Measurements from ENCODE around the gene CD47. TPM values are rescaled to one million over a fixed set of nuclear protein-coding genes. Genes with fewer than 3 reads are reported as not detected.

CD47 gene
- total and polyA plus RNA-seq, 2 donors (not counting 1 experiment from before 2014, with no cell fraction given) = 86.4 to 259 TPM

- no peaks in the 10 kb centered on the region for H3K79me2 ChIP-seq (ENCODE audit: control insufficient read depth, insufficient read depth, low read length)
- Mint-ChIP-seq H3K27me3 (peaks cover 4% of the 10 kb centered on the region), H3K4me1 (peaks cover 9% of the 10 kb centered on the region), H3K9me3 (ENCODE audit: insufficient read depth) (no peaks in the 10 kb centered on the region), H3K27ac (no peak overlapping the region), H3K4me3 (no peak overlapping the region)
- H2AFZ ChIP-seq (ENCODE audit: insufficient read depth, low read depth, low read length, poor library complexity, severe bottlenecking) = no peak overlapping the region
- no peak for DNase-seq
- 89% methylated on average over 1 of the region's 2 CpGs for WGBS (ENCODE audit: insufficient coverage)
- H3K9me3 ChIP-seq (ENCODE audit: control extremely low read depth in 1 of 3, control insufficient read depth in 2 of 3, insufficient read depth in 1 of 3, low read length in 2 of 3) = no peaks in the 10 kb centered on the region
- H3K27ac ChIP-seq (ENCODE audit: low read length in 2 of 2) = no peak overlapping the region
- ChIA-PET CTCF (no interaction called here), POLR2A (no interaction called here)
- no peaks in the 10 kb centered on the region for H3K27me3 ChIP-seq (replicated peaks in 1 of 4; ENCODE audit: control extremely low read depth in 1 of 4, control insufficient read depth in 3 of 4, insufficient read depth in 4 of 4, low read length in 3 of 4)
- no peak overlapping the region for H3K4me2 ChIP-seq (replicated peaks; ENCODE audit: low read depth, low read length, poor library complexity, severe bottlenecking)
- H3K4me3 ChIP-seq (ENCODE audit: control extremely low read depth in 1 of 5, extremely low read depth in 1 of 5, insufficient read depth in 1 of 5, low read depth in 2 of 5, low read length in 4 of 5) = no peak overlapping the region
- TF ChIP-seq, protein P1, sequence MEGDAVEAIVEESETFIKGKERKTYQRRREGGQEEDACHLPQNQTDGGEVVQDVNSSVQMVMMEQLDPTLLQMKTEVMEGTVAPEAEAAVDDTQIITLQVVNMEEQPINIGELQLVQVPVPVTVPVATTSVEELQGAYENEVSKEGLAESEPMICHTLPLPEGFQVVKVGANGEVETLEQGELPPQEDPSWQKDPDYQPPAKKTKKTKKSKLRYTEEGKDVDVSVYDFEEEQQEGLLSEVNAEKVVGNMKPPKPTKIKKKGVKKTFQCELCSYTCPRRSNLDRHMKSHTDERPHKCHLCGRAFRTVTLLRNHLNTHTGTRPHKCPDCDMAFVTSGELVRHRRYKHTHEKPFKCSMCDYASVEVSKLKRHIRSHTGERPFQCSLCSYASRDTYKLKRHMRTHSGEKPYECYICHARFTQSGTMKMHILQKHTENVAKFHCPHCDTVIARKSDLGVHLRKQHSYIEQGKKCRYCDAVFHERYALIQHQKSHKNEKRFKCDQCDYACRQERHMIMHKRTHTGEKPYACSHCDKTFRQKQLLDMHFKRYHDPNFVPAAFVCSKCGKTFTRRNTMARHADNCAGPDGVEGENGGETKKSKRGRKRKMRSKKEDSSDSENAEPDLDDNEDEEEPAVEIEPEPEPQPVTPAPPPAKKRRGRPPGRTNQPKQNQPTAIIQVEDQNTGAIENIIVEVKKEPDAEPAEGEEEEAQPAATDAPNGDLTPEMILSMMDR (IDR thresholded peaks at IDR 0.05) = no peak
- TF ChIP-seq EZH2 (IDR thresholded peaks at IDR 0.05; ENCODE audit: borderline replicate concordance, insufficient read depth, low read depth, low read length, poor library complexity, severe bottlenecking) = no peak
- no peaks in the 10 kb centered on the region for H4K20me1 ChIP-seq (ENCODE audit: control insufficient read depth, insufficient read depth, low read length, poor library complexity, severe bottlenecking)
- no peak for ATAC-seq (ENCODE audit: low read depth)
- H3K4me1 ChIP-seq (ENCODE audit: control insufficient read depth in 2 of 2, insufficient read depth in 2 of 2, low read length in 2 of 2) = peaks cover 0 to under 1% of the 10 kb centered on the region in 2 donors
- H3K36me3 ChIP-seq (replicated peaks in 1 of 2; ENCODE audit: control extremely low read depth in 1 of 2, control insufficient read depth in 1 of 2, extremely low read depth in 1 of 2, insufficient read depth in 2 of 2, low read length in 1 of 2) = no peaks in the 10 kb centered on the region
- intact Hi-C loops (cut with micrococcal nuclease) = no loop called here
- H3K9ac ChIP-seq (ENCODE audit: low read length) = no peak overlapping the region
Observed at GRCh38 chr3:107994181-107994580, 96.7 kb downstream of the CD47 start.

DNA sequence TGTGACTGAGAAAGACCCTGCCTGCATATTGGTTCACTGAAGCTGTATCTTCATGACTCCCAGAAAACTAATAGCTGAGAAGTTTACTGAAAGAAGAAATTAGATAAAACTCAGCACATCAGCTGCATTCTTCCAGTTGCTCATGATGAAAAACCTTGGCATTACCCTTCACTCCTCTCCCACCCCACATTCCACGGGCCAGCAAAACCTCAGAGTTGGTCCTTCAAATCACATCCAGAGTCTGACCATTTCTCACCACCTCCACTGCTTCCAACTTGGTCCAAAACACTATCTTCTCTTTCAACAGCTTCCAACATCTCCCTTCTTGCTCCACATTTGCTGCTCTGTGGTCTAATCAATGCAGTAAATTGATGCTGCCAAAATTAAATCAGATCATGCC lies 97.1 kb downstream of the CD47 start:
- Histone ChIP-seq H3K27me3 (replicated peaks in 1 of 4; ENCODE audit: control extremely low read depth in 1 of 4, control insufficient read depth in 3 of 4, insufficient read depth in 4 of 4, low read length in 3 of 4) (no peaks in the 10 kb centered on the region), H3K4me2 (replicated peaks; ENCODE audit: low read depth, low read length, poor library complexity, severe bottlenecking) (no peak overlapping the region), H2AFZ (ENCODE audit: insufficient read depth, low read depth, low read length, poor library complexity, severe bottlenecking) (no peak overlapping the region), H3K36me3 (replicated peaks in 1 of 2; ENCODE audit: control extremely low read depth in 1 of 2, control insufficient read depth in 1 of 2, extremely low read depth in 1 of 2, insufficient read depth in 2 of 2, low read length in 1 of 2) (no peaks in the 10 kb centered on the region), H3K4me1 (ENCODE audit: control insufficient read depth in 2 of 2, insufficient read depth in 2 of 2, low read length in 2 of 2) (peaks cover 0 to 4% of the 10 kb centered on the region in 2 donors), H3K27ac (ENCODE audit: low read length in 2 of 2) (no peak overlapping the region), H3K4me3 (ENCODE audit: control extremely low read depth in 1 of 5, extremely low read depth in 1 of 5, insufficient read depth in 1 of 5, low read depth in 2 of 5, low read length in 4 of 5) (no peak overlapping the region), H4K20me1 (ENCODE audit: control insufficient read depth, insufficient read depth, low read length, poor library complexity, severe bottlenecking) (no peaks in the 10 kb centered on the region), H3K79me2 (ENCODE audit: control insufficient read depth, insufficient read depth, low read length) (no peaks in the 10 kb centered on the region), H3K9ac (ENCODE audit: low read length) (no peak overlapping the region), H3K9me3 (ENCODE audit: control extremely low read depth in 1 of 3, control insufficient read depth in 2 of 3, insufficient read depth in 1 of 3, low read length in 2 of 3) (no peaks in the 10 kb centered on the region)
- intact Hi-C loops (cut with micrococcal nuclease) = no loop called here
- ChIA-PET CTCF (no interaction called here), POLR2A (interaction anchor here (1.0 kb wide), 1 partner anchor 12 kb away, joined by 5 read pairs; no protein-coding TSS in a partner anchor)
- ATAC-seq (ENCODE audit: low read depth) (no peak), DNase-seq (no peak)
- Mint-ChIP-seq H3K27ac (no peak overlapping the region), H3K9me3 (ENCODE audit: insufficient read depth) (no peaks in the 10 kb centered on the region), H3K4me3 (no peak overlapping the region), H3K4me1 (peaks cover 13% of the 10 kb centered on the region), H3K27me3 (peaks cover 4% of the 10 kb centered on the region)
- WGBS (ENCODE audit: insufficient coverage) = 100% methylated on average over 1 of the region's 1 CpG
- TF ChIP-seq, protein P1 (IDR thresholded peaks at IDR 0.05) = no peak
- TF ChIP-seq EZH2 (IDR thresholded peaks at IDR 0.05; ENCODE audit: borderline replicate concordance, insufficient read depth, low read depth, low read length, poor library complexity, severe bottlenecking) = no peak

Other genes starting within 250 kb of the CD47 start
- gene IFT57, start 131.4 kb upstream of the CD47 start, total RNA-seq = 90.5 and 94.4 TPM in 2 replicates
- gene IFT57, start 131.4 kb upstream of the CD47 start, polyA plus RNA-seq = 53.6 and 55.0 TPM in 2 replicates
- gene HHLA2, start 205.5 kb upstream of the CD47 start, total RNA-seq = 0.39 and 0.84 TPM in 2 replicates
- 0.84 and 1.5 TPM in 2 replicates for gene HHLA2, start 205.5 kb upstream of the CD47 start, polyA plus RNA-seq